ENCODE data around the gene UBL4A.
"Not testable (repeated sequence)": the region's sequence is repeated elsewhere in the genome, so short reads cannot be mapped to it uniquely, and the experiment has no call there.

UBL4A gene

GRCh38 chrX:154507673-154508383 is 21.4 kb upstream of the UBL4A start:
- no peak for DNase-seq

- no peak for DNase-seq
These were observed 20.3 kb upstream of the UBL4A start for GRCh38 chrX:154506483-154507332.

GRCh38 chrX:154505734-154506133 is 19.3 kb upstream of the UBL4A start:
- no peak for DNase-seq

GRCh38 chrX:154502989-154503388 is 16.6 kb upstream of the UBL4A start:
- no peak for DNase-seq

GRCh38 chrX:154502098-154502497 is 15.7 kb upstream of the UBL4A start:
- DNase-seq: no peak

GRCh38 chrX:154501423-154501822 is 15.0 kb upstream of the UBL4A start:
- not testable (repeated sequence) for DNase-seq

- DNase-seq: not testable (repeated sequence)
These were observed 10.2 kb upstream of the UBL4A start for GRCh38 chrX:154496591-154497137.

GRCh38 chrX:154495472-154495922 is 9.1 kb upstream of the UBL4A start:
- no peak for DNase-seq

- no peak for DNase-seq
These were observed 8.3 kb upstream of the UBL4A start for GRCh38 chrX:154494715-154495114.

- DNase-seq: peak; percentile 92
These were observed 4.1 kb upstream of the UBL4A start, which contains the start of gene SLC10A3 for GRCh38 chrX:154490414-154491083. Gene SLC10A3, minus strand, starts transcription at chrX:154490629. Its CDS starts 1,689 bp downstream, at chrX:154488940.

- DNase-seq: no peak
These were observed 3.6 kb upstream of the UBL4A start for GRCh38 chrX:154490021-154490413.

- no peak for DNase-seq
These were observed 2.8 kb upstream of the UBL4A start for GRCh38 chrX:154489182-154489581.

GRCh38 chrX:154488336-154489075 is 2.1 kb upstream of the UBL4A start:
- no peak for DNase-seq

GRCh38 chrX:154487518-154488290 is 1.3 kb upstream of the UBL4A start:
- no peak for DNase-seq

GRCh38 chrX:154486052-154486395 is 391 bp downstream of the UBL4A start:
- no peak for DNase-seq

- no peak for DNase-seq
These were observed 1.0 kb downstream of the UBL4A start for GRCh38 chrX:154485150-154486051.

GRCh38 chrX:154484255-154485149 is 1.9 kb downstream of the UBL4A start:
- no peak for DNase-seq

GRCh38 chrX:154483325-154483724 is 3.1 kb downstream of the UBL4A start:
- DNase-seq: no peak

GRCh38 chrX:154482786-154483185 is 3.6 kb downstream of the UBL4A start:
- no peak for DNase-seq
